ENCODE measurements around the gene ABCA9. TPM values are rescaled to one million over a fixed set of nuclear protein-coding genes. Genes with fewer than 3 reads are reported as not detected.

Gene ABCA9
- polyA plus RNA-seq, 1 donor from 2014 or later, result 0.69 TPM

DNA sequence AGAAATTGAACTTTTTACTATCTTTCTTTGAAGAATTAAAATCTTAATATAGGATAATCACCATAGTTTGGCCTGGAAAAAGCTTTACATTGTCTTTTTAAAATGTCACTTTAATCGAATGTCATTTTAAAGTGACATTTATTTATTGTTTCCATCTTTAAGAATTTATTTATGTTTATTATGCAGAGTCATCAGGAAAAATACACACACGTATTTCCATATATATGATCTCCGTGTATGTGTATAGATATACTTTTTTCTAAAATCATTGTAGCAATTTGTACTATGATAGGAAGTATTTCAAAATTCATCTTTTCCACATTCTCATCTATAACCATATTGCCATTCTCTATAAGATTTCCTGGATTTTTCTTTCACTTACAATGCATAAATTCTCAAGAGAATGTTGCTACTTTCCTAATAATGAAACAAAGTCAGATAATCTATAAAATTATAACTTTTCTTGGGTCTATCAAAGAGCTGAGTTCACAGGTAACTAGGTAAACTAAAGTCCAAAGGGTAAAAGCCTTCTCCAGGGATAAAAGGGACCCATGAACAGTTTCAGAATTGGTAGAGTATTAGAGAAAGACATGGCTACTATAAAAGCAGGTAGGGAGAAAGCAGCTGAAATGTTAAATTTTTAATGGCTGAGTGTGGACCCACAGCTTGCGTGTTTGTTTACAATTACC is 117.5 kb downstream of the ABCA9 start:
- H3K79me2 ChIP-seq (replicated peaks; ENCODE audit: insufficient read depth, low read length), result no peaks in the 10 kb centered on the region
- H3K9ac ChIP-seq (ENCODE audit: low read length), result no peak overlapping the region
- H4K20me1 ChIP-seq (ENCODE audit: insufficient read depth), result no peaks in the 10 kb centered on the region
- H3K36me3 ChIP-seq (ENCODE audit: insufficient read depth, low read length), result no peaks in the 10 kb centered on the region
- H3F3A ChIP-seq (ENCODE audit: insufficient read depth, low read length, poor library complexity, severe bottlenecking), result no peaks in the 10 kb centered on the region
- no peak overlapping the region for H3K4me2 ChIP-seq (ENCODE audit: low read length)
- H3K27me3 ChIP-seq (ENCODE audit: insufficient read depth, low read depth, low read length), result no peaks in the 10 kb centered on the region
- H2AFZ ChIP-seq (ENCODE audit: low read depth, low read length), result no peak overlapping the region
- H3K9me2 ChIP-seq (ENCODE audit: insufficient read depth, low read length), result no peaks in the 10 kb centered on the region
- no peak overlapping the region for H3K4me3 ChIP-seq (ENCODE audit: low read length)
- TF ChIP-seq EZH2 (IDR thresholded peaks at IDR 0.05; ENCODE audit: borderline replicate concordance, insufficient read depth, low read length, poor library complexity, severe bottlenecking) (no peak), RAD21 (conservative IDR thresholded peaks at IDR 0.05) (no peak), POLR2AphosphoS5 (IDR thresholded peaks at IDR 0.05) (no peak), EP300 (conservative IDR thresholded peaks at IDR 0.05; ENCODE audit: poor library complexity, severe bottlenecking) (no peak), TAF1 (IDR thresholded peaks at IDR 0.05; ENCODE audit: low read depth) (no peak), SMC3 (conservative IDR thresholded peaks at IDR 0.05; ENCODE audit: poor library complexity) (no peak), MXI1 (conservative IDR thresholded peaks at IDR 0.05; ENCODE audit: poor library complexity, severe bottlenecking) (no peak)
- TF ChIP-seq, protein P1, sequence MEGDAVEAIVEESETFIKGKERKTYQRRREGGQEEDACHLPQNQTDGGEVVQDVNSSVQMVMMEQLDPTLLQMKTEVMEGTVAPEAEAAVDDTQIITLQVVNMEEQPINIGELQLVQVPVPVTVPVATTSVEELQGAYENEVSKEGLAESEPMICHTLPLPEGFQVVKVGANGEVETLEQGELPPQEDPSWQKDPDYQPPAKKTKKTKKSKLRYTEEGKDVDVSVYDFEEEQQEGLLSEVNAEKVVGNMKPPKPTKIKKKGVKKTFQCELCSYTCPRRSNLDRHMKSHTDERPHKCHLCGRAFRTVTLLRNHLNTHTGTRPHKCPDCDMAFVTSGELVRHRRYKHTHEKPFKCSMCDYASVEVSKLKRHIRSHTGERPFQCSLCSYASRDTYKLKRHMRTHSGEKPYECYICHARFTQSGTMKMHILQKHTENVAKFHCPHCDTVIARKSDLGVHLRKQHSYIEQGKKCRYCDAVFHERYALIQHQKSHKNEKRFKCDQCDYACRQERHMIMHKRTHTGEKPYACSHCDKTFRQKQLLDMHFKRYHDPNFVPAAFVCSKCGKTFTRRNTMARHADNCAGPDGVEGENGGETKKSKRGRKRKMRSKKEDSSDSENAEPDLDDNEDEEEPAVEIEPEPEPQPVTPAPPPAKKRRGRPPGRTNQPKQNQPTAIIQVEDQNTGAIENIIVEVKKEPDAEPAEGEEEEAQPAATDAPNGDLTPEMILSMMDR (IDR thresholded peaks at IDR 0.05; ENCODE audit: poor library complexity, severe bottlenecking), result no peak
- TF ChIP-seq, protein P2, sequence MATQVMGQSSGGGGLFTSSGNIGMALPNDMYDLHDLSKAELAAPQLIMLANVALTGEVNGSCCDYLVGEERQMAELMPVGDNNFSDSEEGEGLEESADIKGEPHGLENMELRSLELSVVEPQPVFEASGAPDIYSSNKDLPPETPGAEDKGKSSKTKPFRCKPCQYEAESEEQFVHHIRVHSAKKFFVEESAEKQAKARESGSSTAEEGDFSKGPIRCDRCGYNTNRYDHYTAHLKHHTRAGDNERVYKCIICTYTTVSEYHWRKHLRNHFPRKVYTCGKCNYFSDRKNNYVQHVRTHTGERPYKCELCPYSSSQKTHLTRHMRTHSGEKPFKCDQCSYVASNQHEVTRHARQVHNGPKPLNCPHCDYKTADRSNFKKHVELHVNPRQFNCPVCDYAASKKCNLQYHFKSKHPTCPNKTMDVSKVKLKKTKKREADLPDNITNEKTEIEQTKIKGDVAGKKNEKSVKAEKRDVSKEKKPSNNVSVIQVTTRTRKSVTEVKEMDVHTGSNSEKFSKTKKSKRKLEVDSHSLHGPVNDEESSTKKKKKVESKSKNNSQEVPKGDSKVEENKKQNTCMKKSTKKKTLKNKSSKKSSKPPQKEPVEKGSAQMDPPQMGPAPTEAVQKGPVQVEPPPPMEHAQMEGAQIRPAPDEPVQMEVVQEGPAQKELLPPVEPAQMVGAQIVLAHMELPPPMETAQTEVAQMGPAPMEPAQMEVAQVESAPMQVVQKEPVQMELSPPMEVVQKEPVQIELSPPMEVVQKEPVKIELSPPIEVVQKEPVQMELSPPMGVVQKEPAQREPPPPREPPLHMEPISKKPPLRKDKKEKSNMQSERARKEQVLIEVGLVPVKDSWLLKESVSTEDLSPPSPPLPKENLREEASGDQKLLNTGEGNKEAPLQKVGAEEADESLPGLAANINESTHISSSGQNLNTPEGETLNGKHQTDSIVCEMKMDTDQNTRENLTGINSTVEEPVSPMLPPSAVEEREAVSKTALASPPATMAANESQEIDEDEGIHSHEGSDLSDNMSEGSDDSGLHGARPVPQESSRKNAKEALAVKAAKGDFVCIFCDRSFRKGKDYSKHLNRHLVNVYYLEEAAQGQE (IDR thresholded peaks at IDR 0.05; ENCODE audit: borderline replicate concordance), result no peak
- no peaks in the 10 kb centered on the region for H3K9me3 ChIP-seq (ENCODE audit: low read length)
- no peak overlapping the region for H3K27ac ChIP-seq (ENCODE audit: low read length)

DNA sequence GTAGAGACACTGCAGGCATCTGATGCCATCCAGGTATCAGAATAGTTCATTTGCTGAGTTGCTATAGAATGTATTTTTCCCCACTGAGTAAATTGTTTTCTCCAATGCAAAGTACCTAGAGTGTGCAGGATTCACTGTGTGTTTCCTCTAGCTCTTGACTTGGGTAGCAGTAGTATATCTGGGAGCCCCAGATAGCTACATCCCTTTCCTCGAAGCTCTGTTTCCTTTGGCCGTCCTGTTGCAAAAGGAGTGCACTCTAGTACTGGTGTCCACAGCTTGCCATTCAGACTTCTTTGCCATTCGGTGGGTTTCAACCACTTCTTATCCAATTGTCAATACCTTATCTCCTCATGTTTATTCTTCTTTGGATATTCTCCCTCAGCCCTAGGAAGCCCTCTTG is 118.3 kb downstream of the ABCA9 start:
- Histone ChIP-seq H3K4me3 (ENCODE audit: low read length) (no peak overlapping the region), H4K20me1 (ENCODE audit: insufficient read depth) (no peaks in the 10 kb centered on the region), H3K9me3 (ENCODE audit: low read length) (no peaks in the 10 kb centered on the region), H3K9me2 (ENCODE audit: insufficient read depth, low read length) (no peaks in the 10 kb centered on the region), H3K9ac (ENCODE audit: low read length) (no peak overlapping the region), H3K27ac (ENCODE audit: low read length) (no peak overlapping the region), H3F3A (ENCODE audit: insufficient read depth, low read length, poor library complexity, severe bottlenecking) (no peaks in the 10 kb centered on the region), H3K79me2 (replicated peaks; ENCODE audit: insufficient read depth, low read length) (no peaks in the 10 kb centered on the region), H3K27me3 (ENCODE audit: insufficient read depth, low read depth, low read length) (no peaks in the 10 kb centered on the region), H2AFZ (ENCODE audit: low read depth, low read length) (no peak overlapping the region), H3K36me3 (ENCODE audit: insufficient read depth, low read length) (no peaks in the 10 kb centered on the region), H3K4me2 (ENCODE audit: low read length) (no peak overlapping the region)
- TF ChIP-seq EP300 (conservative IDR thresholded peaks at IDR 0.05; ENCODE audit: poor library complexity, severe bottlenecking) (no peak), TAF1 (IDR thresholded peaks at IDR 0.05; ENCODE audit: low read depth) (no peak), SMC3 (conservative IDR thresholded peaks at IDR 0.05; ENCODE audit: poor library complexity) (no peak), POLR2AphosphoS5 (IDR thresholded peaks at IDR 0.05) (no peak), EZH2 (IDR thresholded peaks at IDR 0.05; ENCODE audit: borderline replicate concordance, insufficient read depth, low read length, poor library complexity, severe bottlenecking) (no peak), RAD21 (conservative IDR thresholded peaks at IDR 0.05) (no peak)
- TF ChIP-seq, protein P2 (IDR thresholded peaks at IDR 0.05; ENCODE audit: borderline replicate concordance), result no peak
- TF ChIP-seq, protein P1 (IDR thresholded peaks at IDR 0.05; ENCODE audit: poor library complexity, severe bottlenecking), result no peak

Data from neural cell (in vitro differentiated cells).